K562 (cell line): ENCODE measurements around the gene C1R. TPM values are rescaled to one million over a fixed set of nuclear protein-coding genes. Genes with fewer than 3 reads are reported as not detected.

Experiments used
- ATAC-seq: fragments of 200-7000 bp; cut with Tn5 transposase; 3 replicates; pipeline ENCODE4 v1.9.1; 2020; ENCODE audit warnings: moderate library complexity
- BruUV-seq: library from RNA; stranded (reverse); fragments of 400-500 nt; replicated peaks from 2 replicates; lab custom pipeline; 2021; lab: Mats Ljungman, UMichigan
- CTCF ChIA-PET: fragments of 300-600 bp; formaldehyde crosslinking; extraction: SDS; loops from one replicate; lab custom pipeline; 2021; ENCODE audit warnings: low intra/inter-chr PET ratio; lab: Yijun Ruan, JAX
- POLR2A ChIA-PET: fragments of 300-600, 350-650 bp; sonication (Branson Sonifier 250); formaldehyde crosslinking; extraction: SDS; loops from one replicate; lab custom pipeline; 2021; ENCODE audit warnings: antibody characterized with exemption, inconsistent platforms; lab: Yijun Ruan, JAX
- DNase-seq, 4 experiments: peaks; one replicate each; pipeline versions ENCODE4 v3.0.0 to v3.0.0-alpha.2; 2011 to 2018; ENCODE audit warnings: low spot score in 3 of 4, mixed read lengths in 3 of 4; ENCODE audit errors: extremely low read depth in 1 of 4
- FAIRE-seq: peaks from 2 replicates; lab custom pipeline; 2011; peaks lifted over from hg19 to GRCh38; lab: Jason Lieb, UNC
- H2AFZ ChIP-seq: 2 replicates; pipeline ENCODE4 v1.6.0; 2011; ENCODE audit warnings: low read depth, low read length, control low read depth, inconsistent platforms
- H3K27ac ChIP-seq: fragments of 200-600 bp; 3 replicates; pipeline ENCODE4 v1.8.0; 2011; ENCODE audit warnings: low read depth, mild to moderate bottlenecking, control low read depth, inconsistent platforms, low read length, moderate library complexity, mixed read lengths; ENCODE audit errors: extremely low read depth
- H3K27me3 ChIP-seq, 2 experiments: fragments of 300-600 bp in 1 of 2; 2 replicates in 1 of 2; 3 replicates in 1 of 2; pipeline versions ENCODE4 v1.6.0 to v1.8.0; 2011; ENCODE audit warnings: inconsistent platforms in 2 of 2, low read length in 2 of 2, mild to moderate bottlenecking in 1 of 2, mixed read lengths in 1 of 2, moderate library complexity in 1 of 2; ENCODE audit not compliant: control insufficient read depth in 2 of 2, insufficient read depth in 2 of 2
- H3K36me3 ChIP-seq: fragments of 300-600 bp; 3 replicates; pipeline ENCODE4 v1.8.0; 2011; ENCODE audit warnings: mild to moderate bottlenecking, low read length, inconsistent platforms; ENCODE audit not compliant: control insufficient read depth, insufficient read depth
- H3K4me1 ChIP-seq, 2 experiments: fragments of 200-600 bp in 1 of 2; replicated peaks in 1 of 2; 2 replicates in 1 of 2; 3 replicates in 1 of 2; pipeline versions ENCODE4 v1.5.1 to v1.8.0; 2011; ENCODE audit warnings: inconsistent platforms in 2 of 2, low read length in 2 of 2, mild to moderate bottlenecking in 1 of 2, mixed read lengths in 1 of 2, moderate library complexity in 1 of 2; ENCODE audit not compliant: control insufficient read depth in 2 of 2, insufficient read depth in 2 of 2
- H3K4me2 ChIP-seq: 2 replicates; pipeline ENCODE4 v1.6.1; 2011; ENCODE audit warnings: low read length, control low read depth, inconsistent platforms, mixed read lengths; ENCODE audit not compliant: insufficient read depth
- H3K4me3 ChIP-seq: fragments of 200-600 bp; sonication (generic), shearing (Covaris generic); 2 replicates; pipeline ENCODE4 v1.5.1; 2016; ENCODE audit warnings: control low read depth, inconsistent platforms
- H3K79me2 ChIP-seq: fragments of 200-600 bp; 3 replicates; pipeline ENCODE4 v1.8.0; 2011; ENCODE audit warnings: low read length, inconsistent platforms; ENCODE audit not compliant: control insufficient read depth, insufficient read depth
- H3K9ac ChIP-seq, 2 experiments: 2 replicates each; pipeline versions ENCODE4 v1.6.0 to v1.6.1; 2011; ENCODE audit warnings: low read depth in 2 of 2, low read length in 2 of 2, control low read depth in 1 of 2, inconsistent platforms in 1 of 2, mild to moderate bottlenecking in 1 of 2, mixed read lengths in 1 of 2; ENCODE audit not compliant: insufficient read depth in 1 of 2
- H3K9me1 ChIP-seq: one replicate; pipeline ENCODE4 v1.6.0; 2011; ENCODE audit warnings: inconsistent platforms, mild to moderate bottlenecking, low read length, moderate library complexity; ENCODE audit not compliant: control insufficient read depth, insufficient read depth
- H3K9me3 ChIP-seq: replicated peaks from 2 replicates; pipeline ENCODE4 v1.5.1; 2011; ENCODE audit warnings: low read depth, low read length, inconsistent platforms; ENCODE audit not compliant: control insufficient read depth, insufficient read depth
- H4K20me1 ChIP-seq: replicated peaks from 2 replicates; pipeline ENCODE4 v1.6.1; 2011; ENCODE audit warnings: low read length, inconsistent platforms, mixed read lengths; ENCODE audit not compliant: control insufficient read depth, insufficient read depth
- CBFB ChIP-seq: sonication (generic); formaldehyde crosslinking; IDR thresholded peaks from 2 replicates; pipeline ENCODE4 v1.4.0; 2020; ENCODE audit warnings: mild to moderate bottlenecking, missing genetic modification reagents
- DACH1 ChIP-seq: fragments of 450-650 bp; IDR thresholded peaks from 2 replicates; pipeline ENCODE4 v1.6.1; 2018; ENCODE audit not compliant: partially characterized antibody
- HDAC3 ChIP-seq: fragments of 450-650 bp; IDR thresholded peaks from 2 replicates; pipeline ENCODE4 v1.6.1; 2018; ENCODE audit warnings: borderline replicate concordance, mild to moderate bottlenecking, moderate library complexity; ENCODE audit not compliant: partially characterized antibody
- JUN ChIP-seq, 2 experiments: sonication (generic) in 1 of 2; formaldehyde crosslinking in 1 of 2; IDR thresholded peaks; 2 replicates each; pipeline versions ENCODE4 v1.6.1 to v1.8.0; 2012 to 2022; ENCODE audit warnings: borderline replicate concordance in 2 of 2, mild to moderate bottlenecking in 2 of 2, improper control_type of control experiment in 1 of 2, low read depth in 1 of 2, low read length in 1 of 2, missing genetic modification reagents in 1 of 2
- PRMT5 ChIP-seq: sonication (generic); formaldehyde crosslinking; IDR thresholded peaks from 2 replicates; pipeline ENCODE4 v1.5.0; 2020; ENCODE audit warnings: missing genetic modification reagents
- ZNF778 ChIP-seq: fragments of 450-650 bp; formaldehyde crosslinking; IDR thresholded peaks from 2 replicates; pipeline ENCODE4 v1.4.0; 2020; ENCODE audit warnings: mild to moderate bottlenecking, moderate library complexity
- WGBS: fragments of 100-300 bp; shearing (Covaris generic); methylation state at CpG from one replicate; pipeline ENCODE4 v1.1.6; 2016; ENCODE audit warnings: low coverage, mixed read lengths; ENCODE audit not compliant: insufficient coverage; ENCODE audit errors: missing lambda C conversion rate; 5-methylcytosine and 5-hydroxymethylcytosine counted together
- in situ Hi-C: fragments of 300-500 bp; cut with MboI; formaldehyde crosslinking; loops from 4 replicates; pipeline ENCODE4 v1.15.0; 2018; ENCODE audit warnings: inconsistent platforms, mixed read lengths
- intact Hi-C: fragments of 100-400 bp; cut with micrococcal nuclease; formaldehyde crosslinking; loops from 2 replicates; pipeline ENCODE4 v1.14.2; 2022
- polyA plus RNA-seq, 8 experiments: library from polyadenylated mRNA; depleted of rRNA in 4 of 8; stranded (reverse) in 5 of 8; unstranded in 3 of 8; fragments of >200 nt; fragmentation: Nextera tagmentation in 2 of 8; fragmentation: Illumina TruSeq in 1 of 8; extraction: Ambion mirVana in 2 of 8; extraction: Trizol in 1 of 8; gene quantifications; 2 replicates each; pipeline versions ENCODE4 v1.2.1 to v1.2.3, GENCODE V29; 2011 to 2014; ENCODE audit warnings: inconsistent platforms in 1 of 8, missing spikeins in 1 of 8
- total RNA-seq, 7 experiments: library from RNA; depleted of rRNA in 6 of 7; stranded (reverse); fragments of >200 nt in 6 of 7; fragmentation: Illumina TruSeq in 2 of 7; extraction: Trizol in 2 of 7; gene quantifications; 2 replicates each; pipeline versions ENCODE4 v1.2.1 to v1.2.3, GENCODE V29; 2011 to 2021; ENCODE audit warnings: low replicate concordance in 1 of 7
- TF ChIP-seq, protein P1 (sequence below): sonication (generic); formaldehyde crosslinking; IDR thresholded peaks from 2 replicates; pipeline ENCODE4 v1.8.0; 2023; ENCODE audit warnings: mild to moderate bottlenecking, missing genetic modification reagents
- TF ChIP-seq, protein P2 (sequence below): fragments of 250-450 bp; sonication (Bioruptor Pico); IDR thresholded peaks from 2 replicates; pipeline ENCODE4 v1.8.0; 2021; ENCODE audit warnings: moderate library complexity, mild to moderate bottlenecking, inconsistent platforms
- TF ChIP-seq, protein P3 (sequence below): fragments of 250-450 bp; sonication (Bioruptor Pico); IDR thresholded peaks from 2 replicates; pipeline ENCODE4 v1.4.0; 2020; ENCODE audit warnings: mild to moderate bottlenecking, moderate library complexity
- TF ChIP-seq, protein P4 (sequence below): sonication (generic); formaldehyde crosslinking; IDR thresholded peaks from 2 replicates; pipeline ENCODE4 v1.9.0; 2022; ENCODE audit warnings: mild to moderate bottlenecking, missing genetic modification reagents

C1R gene
- total and polyA plus RNA-seq, 9 of the 15 experiments (the other 6 are each of a cell fraction or from before 2014, with no cell fraction given): 0.07 to 1.0 (median 0.33) TPM; not detected in 1

DNA sequence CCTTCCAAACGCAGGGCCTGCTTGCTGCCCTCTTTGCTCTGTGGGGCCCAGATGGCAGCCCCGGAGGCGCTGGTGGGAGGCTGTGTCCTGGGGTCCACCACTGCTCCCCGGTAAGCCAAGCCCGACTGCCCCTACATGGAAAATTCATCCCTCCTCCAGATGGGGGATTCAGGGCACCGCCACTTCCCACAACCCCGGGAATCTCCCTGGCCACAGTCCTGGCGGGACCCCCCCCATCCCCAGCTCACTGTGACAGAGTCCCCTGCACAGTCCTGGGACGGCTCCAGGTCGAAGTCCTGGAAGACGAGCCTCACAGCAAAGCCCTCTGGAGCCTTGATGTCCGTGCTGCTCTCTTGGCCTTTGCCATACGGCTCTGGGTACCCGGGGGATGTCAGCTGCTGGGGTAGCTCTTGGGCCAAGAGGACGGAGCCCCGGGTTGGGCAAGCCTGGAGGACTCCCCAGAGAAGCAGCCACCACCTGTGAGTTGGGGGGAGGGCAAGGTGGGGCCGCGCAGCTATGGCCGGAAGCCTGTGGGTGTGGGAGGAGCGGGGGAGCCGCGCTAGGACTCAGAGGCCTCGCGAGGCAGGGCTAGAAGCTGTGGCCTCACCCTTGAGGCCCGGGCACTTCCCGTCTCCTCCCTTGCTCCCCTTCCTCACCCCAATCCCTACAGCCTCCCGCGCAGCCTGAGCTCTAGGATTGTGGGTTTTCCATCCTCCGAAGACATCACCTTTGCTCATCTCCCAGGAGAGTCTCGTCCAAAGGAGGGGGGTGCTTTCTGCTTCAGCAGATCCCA, 16.0 kb upstream of the C1R start:
- Histone ChIP-seq H3K9me1 (no peaks in the 10 kb centered on the region), H3K9me3 (peaks cover 3% of the 10 kb centered on the region), H3K4me3 (peak overlapping the region; percentile 75), H3K27me3 (no peaks in the 10 kb centered on the region), H3K27ac (peak overlapping the region; percentile 97), H3K79me2 (peaks cover 41% of the 10 kb centered on the region), H3K4me2 (peak overlapping the region; percentile 95), H2AFZ (peak overlapping the region; percentile 85), H4K20me1 (no peaks in the 10 kb centered on the region), H3K9ac (peak overlapping the region; percentile 87 to 91), H3K36me3 (peaks cover 25% of the 10 kb centered on the region; the same call in 2 of the 3 replicates), H3K4me1 (peaks cover 6 to 16% of the 10 kb centered on the region in 2 experiments)
- ChIA-PET POLR2A (interaction anchor here (0.5 to 3.3 kb wide), 13 partner anchors 9 to 475 kb away, joined by 3 to 23 read pairs (median 4); partner anchors contain the start of genes C12orf57 and RNU7-1), CTCF (interaction anchor here (0.5 to 3.3 kb wide), 3 partner anchors 36 to 160 kb away, joined by 3 to 25 read pairs (median 4); partner anchors contain the start of gene C1S)
- FAIRE-seq (peak; percentile 84), ATAC-seq (peak; percentile 97), DNase-seq (peak; percentile 78 to 90 (median 80))
- intact Hi-C loops: loop anchor here (2.0 kb wide), 2 partner anchors 15 to 163 kb away; partner anchors contain the start of genes C12orf57 and C1R
- in situ Hi-C loops: no loop called here
- TSS peak; percentile 40 for BruUV-seq
- WGBS: 2% methylated on average over 13 of the region's 30 CpGs
- TF ChIP-seq CBFB (CRISPR knock-in tag): no peak
- TF ChIP-seq, protein P1, sequence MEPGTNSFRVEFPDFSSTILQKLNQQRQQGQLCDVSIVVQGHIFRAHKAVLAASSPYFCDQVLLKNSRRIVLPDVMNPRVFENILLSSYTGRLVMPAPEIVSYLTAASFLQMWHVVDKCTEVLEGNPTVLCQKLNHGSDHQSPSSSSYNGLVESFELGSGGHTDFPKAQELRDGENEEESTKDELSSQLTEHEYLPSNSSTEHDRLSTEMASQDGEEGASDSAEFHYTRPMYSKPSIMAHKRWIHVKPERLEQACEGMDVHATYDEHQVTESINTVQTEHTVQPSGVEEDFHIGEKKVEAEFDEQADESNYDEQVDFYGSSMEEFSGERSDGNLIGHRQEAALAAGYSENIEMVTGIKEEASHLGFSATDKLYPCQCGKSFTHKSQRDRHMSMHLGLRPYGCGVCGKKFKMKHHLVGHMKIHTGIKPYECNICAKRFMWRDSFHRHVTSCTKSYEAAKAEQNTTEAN (CRISPR knock-in tag): no peak
- TF ChIP-seq, protein P2, sequence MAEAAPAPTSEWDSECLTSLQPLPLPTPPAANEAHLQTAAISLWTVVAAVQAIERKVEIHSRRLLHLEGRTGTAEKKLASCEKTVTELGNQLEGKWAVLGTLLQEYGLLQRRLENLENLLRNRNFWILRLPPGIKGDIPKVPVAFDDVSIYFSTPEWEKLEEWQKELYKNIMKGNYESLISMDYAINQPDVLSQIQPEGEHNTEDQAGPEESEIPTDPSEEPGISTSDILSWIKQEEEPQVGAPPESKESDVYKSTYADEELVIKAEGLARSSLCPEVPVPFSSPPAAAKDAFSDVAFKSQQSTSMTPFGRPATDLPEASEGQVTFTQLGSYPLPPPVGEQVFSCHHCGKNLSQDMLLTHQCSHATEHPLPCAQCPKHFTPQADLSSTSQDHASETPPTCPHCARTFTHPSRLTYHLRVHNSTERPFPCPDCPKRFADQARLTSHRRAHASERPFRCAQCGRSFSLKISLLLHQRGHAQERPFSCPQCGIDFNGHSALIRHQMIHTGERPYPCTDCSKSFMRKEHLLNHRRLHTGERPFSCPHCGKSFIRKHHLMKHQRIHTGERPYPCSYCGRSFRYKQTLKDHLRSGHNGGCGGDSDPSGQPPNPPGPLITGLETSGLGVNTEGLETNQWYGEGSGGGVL (CRISPR knock-in tag): no peak
- TF ChIP-seq ZNF778 (CRISPR knock-in tag): no peak
- no peak for TF ChIP-seq PRMT5 (CRISPR knock-in tag)
- TF ChIP-seq JUN (IDR thresholded peaks at IDR 0.05; ENCODE audit: borderline replicate concordance, low read depth, low read length): no peak
- no peak for TF ChIP-seq JUN (CRISPR knock-in tag; IDR thresholded peaks at IDR 0.05; ENCODE audit: borderline replicate concordance)
- no peak for TF ChIP-seq HDAC3
- TF ChIP-seq, protein P3, sequence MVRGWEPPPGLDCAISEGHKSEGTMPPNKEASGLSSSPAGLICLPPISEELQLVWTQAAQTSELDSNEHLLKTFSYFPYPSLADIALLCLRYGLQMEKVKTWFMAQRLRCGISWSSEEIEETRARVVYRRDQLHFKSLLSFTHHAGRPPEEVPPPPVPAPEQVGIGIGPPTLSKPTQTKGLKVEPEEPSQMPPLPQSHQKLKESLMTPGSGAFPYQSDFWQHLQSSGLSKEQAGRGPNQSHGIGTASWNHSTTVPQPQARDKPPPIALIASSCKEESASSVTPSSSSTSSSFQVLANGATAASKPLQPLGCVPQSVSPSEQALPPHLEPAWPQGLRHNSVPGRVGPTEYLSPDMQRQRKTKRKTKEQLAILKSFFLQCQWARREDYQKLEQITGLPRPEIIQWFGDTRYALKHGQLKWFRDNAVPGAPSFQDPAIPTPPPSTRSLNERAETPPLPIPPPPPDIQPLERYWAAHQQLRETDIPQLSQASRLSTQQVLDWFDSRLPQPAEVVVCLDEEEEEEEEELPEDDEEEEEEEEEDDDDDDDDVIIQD: no peak
- no peak for TF ChIP-seq DACH1
- TF ChIP-seq, protein P4, sequence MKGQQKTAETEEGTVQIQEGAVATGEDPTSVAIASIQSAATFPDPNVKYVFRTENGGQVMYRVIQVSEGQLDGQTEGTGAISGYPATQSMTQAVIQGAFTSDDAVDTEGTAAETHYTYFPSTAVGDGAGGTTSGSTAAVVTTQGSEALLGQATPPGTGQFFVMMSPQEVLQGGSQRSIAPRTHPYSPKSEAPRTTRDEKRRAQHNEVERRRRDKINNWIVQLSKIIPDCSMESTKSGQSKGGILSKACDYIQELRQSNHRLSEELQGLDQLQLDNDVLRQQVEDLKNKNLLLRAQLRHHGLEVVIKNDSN: no peak
